Testis (tissue), 2 donors: ENCODE measurements around the gene MYLK.

Source experiments
- POLR2A ChIP-seq: fragments of 450-650 bp; IDR thresholded peaks from one replicate; pipeline ENCODE4 v1.6.1; 2017; ENCODE audit warnings: antibody characterized with exemption, mild to moderate bottlenecking, moderate library complexity
- TF ChIP-seq, protein P1 (sequence below), 3 experiments: fragments of 450-650 bp in 2 of 3; fragments of 200-600 bp in 1 of 3; sonication (generic) in 1 of 3; IDR thresholded peaks; one replicate each; pipeline ENCODE4 v1.5.1; 2016 to 2019; ENCODE audit warnings: antibody characterized with exemption in 3 of 3, mild to moderate bottlenecking in 2 of 3, moderate library complexity in 1 of 3

DNA sequence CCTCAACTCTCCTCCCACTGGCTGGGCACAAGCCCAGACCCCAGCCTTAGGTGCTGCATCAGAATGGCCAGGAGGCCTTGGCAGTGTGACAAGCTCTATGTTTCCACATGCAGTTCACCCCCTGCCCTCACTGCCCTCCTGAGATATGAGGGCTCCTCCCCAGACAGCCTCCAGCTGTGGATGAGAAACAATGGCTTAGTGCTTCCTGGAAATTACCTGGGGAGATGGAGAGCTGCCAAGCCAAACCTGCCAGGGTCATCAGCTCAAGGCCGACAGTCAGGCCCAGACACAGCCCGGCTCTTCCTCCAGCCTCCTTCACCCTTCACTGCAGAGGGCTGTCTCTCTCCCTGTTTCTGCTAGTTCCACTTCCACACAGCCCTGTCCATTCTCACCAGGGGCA is 76.3 kb downstream of the MYLK start:
- TF ChIP-seq, protein P1, sequence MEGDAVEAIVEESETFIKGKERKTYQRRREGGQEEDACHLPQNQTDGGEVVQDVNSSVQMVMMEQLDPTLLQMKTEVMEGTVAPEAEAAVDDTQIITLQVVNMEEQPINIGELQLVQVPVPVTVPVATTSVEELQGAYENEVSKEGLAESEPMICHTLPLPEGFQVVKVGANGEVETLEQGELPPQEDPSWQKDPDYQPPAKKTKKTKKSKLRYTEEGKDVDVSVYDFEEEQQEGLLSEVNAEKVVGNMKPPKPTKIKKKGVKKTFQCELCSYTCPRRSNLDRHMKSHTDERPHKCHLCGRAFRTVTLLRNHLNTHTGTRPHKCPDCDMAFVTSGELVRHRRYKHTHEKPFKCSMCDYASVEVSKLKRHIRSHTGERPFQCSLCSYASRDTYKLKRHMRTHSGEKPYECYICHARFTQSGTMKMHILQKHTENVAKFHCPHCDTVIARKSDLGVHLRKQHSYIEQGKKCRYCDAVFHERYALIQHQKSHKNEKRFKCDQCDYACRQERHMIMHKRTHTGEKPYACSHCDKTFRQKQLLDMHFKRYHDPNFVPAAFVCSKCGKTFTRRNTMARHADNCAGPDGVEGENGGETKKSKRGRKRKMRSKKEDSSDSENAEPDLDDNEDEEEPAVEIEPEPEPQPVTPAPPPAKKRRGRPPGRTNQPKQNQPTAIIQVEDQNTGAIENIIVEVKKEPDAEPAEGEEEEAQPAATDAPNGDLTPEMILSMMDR (IDR thresholded peaks at IDR 0.05): no peak
- no peak for TF ChIP-seq POLR2A
